Measurements from ENCODE around the gene VAT1L. TPM values are rescaled to one million over a fixed set of nuclear protein-coding genes. Genes with fewer than 3 reads are reported as not detected.
A peak's percentile ranks its signal among the peaks of the same experiment; 100 is the strongest.
"Not testable (repeated sequence)": the region's sequence is repeated elsewhere in the genome, so short reads cannot be mapped to it uniquely, and the experiment has no call there.

Gene VAT1L
- total RNA-seq, 1 experiment from 2014 or later: not detected

GRCh38 chr16:77945126-77945525, 156.8 kb downstream of the VAT1L start:
- no peak for DNase-seq (ENCODE audit: extremely low read depth, low read depth)

GRCh38 chr16:77946823-77947222, 158.5 kb downstream of the VAT1L start:
- no peak for DNase-seq (ENCODE audit: extremely low read depth, low read depth)

DNA sequence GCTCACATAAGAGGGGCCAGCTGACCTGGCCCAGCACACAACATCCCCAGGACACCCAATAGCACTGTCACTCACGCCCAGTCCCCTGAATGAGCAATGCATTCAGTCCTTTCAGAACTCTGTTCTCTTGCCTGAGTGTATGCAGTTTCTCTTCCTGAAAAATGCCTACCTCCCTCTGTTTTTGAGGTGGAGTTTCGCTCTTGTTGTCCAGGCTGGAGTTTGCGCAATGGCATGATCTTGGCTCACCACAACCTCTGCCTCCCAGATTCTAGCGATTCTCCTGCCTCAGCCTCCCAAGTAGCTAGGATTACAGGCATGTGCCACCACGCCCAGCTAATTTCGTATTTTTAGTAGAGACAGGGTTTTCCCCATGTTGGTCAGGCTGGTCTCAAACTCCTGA, 159.2 kb downstream of the VAT1L start:
- not testable (repeated sequence) for DNase-seq (ENCODE audit: extremely low read depth, low read depth)

DNA sequence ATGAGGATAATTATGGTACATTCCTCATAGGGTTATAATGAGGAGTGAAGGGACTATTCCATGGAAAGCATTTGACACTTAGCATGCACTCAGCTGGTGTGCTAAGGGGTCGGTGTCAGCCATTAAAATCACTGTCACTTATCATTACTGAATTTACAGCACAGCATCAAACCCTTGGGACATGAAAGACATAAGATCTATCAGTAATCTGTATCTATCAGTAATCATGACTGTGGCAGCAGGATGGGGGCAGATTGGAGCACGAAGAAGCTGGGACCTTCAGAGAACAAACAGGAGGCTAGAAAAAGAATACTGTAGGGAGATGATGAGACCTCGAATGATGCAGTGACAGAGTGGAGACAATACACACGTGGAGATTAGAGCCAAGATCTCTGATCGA, 160.5 kb downstream of the VAT1L start:
- DNase-seq (ENCODE audit: extremely low read depth, low read depth): no peak

- DNase-seq (ENCODE audit: extremely low read depth, low read depth): no peak
These were observed 161.1 kb downstream of the VAT1L start for GRCh38 chr16:77949445-77949844.

DNA sequence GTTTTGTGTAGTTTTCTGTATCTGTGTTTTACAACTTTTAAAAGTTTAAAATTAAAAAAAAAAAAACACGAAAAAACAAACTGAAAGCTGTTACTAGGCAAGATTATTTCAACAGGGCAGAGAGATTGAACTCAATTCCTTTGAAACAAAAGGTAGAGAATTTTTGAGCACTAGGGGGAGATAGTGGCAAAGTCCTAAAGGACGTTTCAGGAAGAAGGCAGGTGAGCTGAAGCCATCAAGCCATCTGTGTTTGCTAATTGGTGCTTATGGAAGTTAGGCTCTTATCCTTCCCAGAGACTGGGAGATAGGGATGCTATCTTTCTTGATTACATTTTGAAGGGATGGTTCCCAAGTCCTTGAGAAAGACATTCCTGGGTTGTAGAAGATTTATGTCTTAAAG, 163.4 kb downstream of the VAT1L start:
- DNase-seq (ENCODE audit: extremely low read depth, low read depth): peak; percentile 13

DNA sequence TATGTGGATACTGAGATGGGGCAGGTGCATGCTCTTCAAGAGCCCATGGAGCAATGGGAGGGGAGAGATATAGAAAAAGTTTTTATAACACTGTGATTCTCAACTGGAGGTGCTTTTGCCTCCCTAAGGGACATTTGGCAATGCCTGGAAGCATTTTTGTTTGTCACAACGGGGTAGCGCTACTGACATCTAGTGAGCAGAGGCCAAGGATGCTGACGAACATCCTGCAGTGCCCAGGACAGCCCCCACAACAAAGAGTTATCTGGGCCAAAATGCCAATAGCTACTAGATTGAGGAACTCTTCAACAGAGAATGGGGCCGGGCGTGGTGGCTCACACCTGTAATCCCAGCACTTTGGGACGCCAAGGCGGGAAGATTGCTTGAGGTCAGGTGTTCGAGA, 166.8 kb downstream of the VAT1L start:
- DNase-seq (ENCODE audit: extremely low read depth, low read depth): no peak

- no peak for DNase-seq (ENCODE audit: extremely low read depth, low read depth)
These were observed 167.9 kb downstream of the VAT1L start for GRCh38 chr16:77956231-77956630.

DNA sequence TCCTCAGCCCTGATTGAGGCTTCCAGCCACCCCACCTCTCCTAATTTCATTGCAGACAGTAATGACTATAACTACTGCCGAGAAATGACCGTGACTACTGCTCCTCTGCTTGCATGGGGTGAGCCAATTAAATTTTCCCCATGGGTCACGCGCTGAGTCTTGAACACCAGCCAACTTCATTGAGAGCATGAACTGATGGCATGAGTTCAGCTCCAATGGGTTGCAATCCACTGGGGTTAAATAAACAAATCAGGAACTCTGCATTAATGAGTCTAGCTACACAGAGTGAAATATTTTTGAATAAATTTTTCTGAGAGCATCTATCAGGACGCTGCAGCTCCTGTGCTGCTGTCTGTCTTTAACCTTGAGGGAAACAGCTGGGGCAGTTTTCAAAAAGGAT, 172.4 kb downstream of the VAT1L start:
- DNase-seq (ENCODE audit: extremely low read depth, low read depth): no peak

- DNase-seq (ENCODE audit: extremely low read depth, low read depth): no peak
These were observed 173.4 kb downstream of the VAT1L start for GRCh38 chr16:77961814-77962213.

DNA sequence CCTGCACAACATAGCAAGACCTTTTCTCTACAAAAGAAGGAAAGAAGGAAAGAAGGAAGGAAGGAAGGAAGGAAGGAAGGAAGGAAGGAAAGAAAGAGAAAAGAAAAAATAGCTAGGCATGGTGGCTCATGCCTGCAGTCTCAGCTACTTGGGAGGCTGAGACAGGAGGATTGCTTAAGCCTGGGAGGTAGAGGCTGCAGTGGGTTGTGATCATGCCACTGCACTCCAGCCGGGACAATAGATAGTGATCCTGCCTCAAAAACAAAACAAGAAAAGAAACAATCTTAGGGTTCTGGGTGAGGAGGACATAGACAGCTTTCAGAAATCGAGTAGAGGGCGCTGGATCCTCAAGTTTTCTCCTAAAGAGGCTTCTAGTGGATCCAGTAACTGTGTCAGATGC, 174.3 kb downstream of the VAT1L start:
- DNase-seq (ENCODE audit: extremely low read depth, low read depth): no peak

GRCh38 chr16:77963185-77964044, 175.1 kb downstream of the VAT1L start:
- DNase-seq (ENCODE audit: extremely low read depth, low read depth): no peak

DNA sequence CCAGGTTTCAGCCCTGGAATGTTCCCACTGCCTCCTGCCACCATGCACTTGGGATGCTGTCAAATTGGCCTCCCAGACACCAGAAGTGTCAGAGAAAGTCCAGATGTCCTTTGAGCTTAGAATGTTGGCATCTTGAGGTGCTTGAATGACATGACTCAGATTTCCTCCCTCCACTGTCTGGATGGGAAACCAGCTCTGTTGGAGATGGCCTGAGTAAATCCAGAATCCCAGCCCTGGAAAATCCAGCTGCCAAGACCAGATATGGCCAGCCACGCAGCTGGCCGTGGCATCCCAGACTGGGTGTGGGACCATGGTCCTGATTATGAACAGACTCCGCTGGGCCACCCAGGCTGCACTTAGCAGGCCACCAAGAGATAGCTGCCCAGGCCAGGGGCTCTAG, 177.0 kb downstream of the VAT1L start:
- DNase-seq (ENCODE audit: extremely low read depth, low read depth): no peak

DNA sequence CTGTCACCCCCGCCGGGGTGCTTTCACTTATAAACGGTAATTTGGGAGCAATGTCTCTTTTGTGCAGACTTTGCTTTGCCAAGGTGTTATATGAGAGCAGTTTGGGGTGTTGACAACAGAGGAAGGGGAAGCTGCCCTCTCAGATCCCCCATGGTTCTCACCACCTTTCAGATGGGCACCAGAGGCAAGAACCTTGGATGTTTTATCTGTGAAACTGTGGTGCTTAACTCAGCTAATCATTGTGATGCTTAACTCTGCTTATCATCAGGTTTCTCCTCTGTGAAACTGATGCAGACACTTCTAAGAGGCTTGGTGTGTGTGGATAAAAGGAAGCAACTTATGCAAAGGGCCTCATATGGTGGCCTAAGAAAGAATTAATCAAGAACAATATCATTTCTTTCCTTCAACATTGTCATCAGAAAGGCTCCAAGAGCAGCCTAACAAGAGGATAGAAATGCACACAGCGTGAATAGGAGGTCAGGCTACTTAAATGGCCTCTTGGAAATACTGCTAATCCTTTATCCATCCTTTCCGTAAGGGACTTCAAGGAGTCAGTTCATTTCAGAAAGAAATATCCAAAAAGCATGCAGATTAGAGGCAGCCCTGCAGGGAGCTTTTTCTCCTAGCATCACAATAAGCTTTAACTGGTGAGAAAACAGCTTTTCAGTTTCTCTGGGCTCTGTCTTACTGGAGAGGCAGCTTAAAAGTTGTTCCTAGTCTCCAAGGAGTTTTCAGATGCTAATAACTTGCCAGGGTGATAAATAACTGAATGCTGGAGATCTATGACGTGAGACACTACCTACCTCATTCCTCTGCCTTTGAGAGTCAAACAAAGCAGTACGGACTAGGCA, 178.9 kb downstream of the VAT1L start:
- no peak for DNase-seq (ENCODE audit: extremely low read depth, low read depth)

DNA sequence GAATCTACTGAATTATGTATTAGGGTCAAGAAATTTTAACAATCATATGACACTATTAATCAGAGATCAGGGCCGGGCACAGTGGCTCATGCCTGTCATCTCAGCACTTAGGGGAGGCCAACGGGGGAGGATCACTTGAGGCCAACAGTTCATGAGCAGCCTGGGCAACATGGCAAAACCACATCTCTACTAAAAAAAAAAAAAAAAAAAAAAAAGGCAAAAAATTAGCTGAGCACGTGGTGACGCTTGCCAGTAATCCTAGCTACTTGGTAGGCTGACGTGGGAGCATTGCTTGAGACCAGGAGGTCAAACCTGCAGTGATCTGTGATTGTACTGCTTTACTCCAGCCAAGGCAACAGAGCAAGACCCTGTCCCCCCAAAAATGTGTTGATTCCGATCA, 181.5 kb downstream of the VAT1L start:
- DNase-seq (ENCODE audit: extremely low read depth, low read depth): no peak

- no peak for DNase-seq (ENCODE audit: extremely low read depth, low read depth)
These were observed 182.0 kb downstream of the VAT1L start for GRCh38 chr16:77970371-77970770.

DNA sequence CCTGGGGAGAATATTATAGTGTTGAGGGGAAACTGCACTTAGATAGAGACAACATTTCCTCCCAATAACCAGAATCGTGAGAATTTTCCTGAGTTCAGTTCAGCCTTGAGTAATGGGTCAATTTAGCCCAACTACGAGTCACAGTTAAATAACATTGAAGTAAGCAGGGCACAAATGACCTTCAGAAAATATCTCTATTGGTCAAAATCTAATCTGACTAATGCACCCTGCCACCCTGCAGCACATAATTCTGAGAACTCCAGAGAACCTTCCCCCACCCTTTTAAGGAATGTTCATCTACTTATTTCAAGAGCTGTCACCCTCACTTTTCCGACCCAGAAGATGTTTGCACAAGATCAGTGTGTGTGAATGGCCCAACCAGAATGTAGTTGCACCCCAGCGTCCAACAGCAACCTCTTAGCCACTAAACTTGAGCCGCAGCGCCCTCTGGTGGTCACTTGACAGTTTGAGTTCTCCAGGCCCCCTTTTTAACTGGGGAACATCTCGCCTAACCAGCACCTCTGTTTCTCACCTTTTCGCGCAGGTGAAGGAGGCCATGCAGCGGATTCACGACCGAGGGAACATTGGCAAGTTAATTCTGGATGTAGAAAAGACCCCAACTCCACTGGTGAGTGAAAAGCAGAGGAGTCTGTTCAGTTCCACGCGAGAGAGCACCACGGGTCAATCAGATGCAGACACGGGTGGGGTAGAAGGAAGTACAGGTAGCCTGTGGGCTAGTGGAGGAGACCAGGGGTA, 183.1 kb downstream of the VAT1L start:
- DNase-seq (ENCODE audit: extremely low read depth, low read depth): peak; percentile 74

- DNase-seq (ENCODE audit: extremely low read depth, low read depth): no peak
These were observed 183.7 kb downstream of the VAT1L start for GRCh38 chr16:77972062-77972392.

DNA sequence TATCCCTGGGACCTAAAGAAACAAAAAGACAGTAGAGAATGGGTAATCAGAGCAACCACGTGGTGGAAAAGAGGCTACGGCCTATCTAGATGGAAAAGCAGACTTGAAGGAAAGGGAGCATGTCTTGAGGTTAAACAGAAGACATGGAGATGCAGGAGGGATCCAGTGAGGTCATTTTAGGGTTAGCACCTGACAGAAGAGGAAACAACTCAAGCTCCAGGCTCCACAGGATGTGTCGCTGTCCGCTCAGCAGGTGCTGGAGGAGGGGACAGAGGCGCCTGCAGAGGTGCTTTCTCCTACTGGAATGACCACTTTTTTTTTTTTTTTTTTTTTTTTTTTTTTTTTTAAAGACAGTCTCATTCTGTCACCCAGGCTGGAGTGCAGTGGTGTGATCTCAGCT, 186.5 kb downstream of the VAT1L start:
- DNase-seq (ENCODE audit: extremely low read depth, low read depth): no peak

DNA sequence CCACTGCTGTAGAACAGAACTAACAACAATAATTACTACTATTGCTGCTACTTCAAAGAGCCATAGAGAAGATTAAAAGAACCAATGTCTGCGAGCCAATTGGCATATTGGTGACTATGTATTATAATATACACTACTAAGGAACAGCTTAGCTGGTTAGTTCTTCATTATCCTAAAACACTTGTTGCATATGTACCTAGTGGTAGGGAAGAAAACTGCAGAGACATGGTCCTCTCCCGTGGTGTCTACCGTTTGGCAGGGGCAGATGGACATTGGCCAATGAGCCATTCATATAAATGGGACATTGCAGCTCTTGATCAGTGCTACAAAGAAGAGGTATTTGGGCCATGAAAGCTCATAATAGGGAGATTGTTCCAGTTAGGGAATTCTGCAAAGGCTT, 187.6 kb downstream of the VAT1L start:
- no peak for DNase-seq (ENCODE audit: extremely low read depth, low read depth)

DNA sequence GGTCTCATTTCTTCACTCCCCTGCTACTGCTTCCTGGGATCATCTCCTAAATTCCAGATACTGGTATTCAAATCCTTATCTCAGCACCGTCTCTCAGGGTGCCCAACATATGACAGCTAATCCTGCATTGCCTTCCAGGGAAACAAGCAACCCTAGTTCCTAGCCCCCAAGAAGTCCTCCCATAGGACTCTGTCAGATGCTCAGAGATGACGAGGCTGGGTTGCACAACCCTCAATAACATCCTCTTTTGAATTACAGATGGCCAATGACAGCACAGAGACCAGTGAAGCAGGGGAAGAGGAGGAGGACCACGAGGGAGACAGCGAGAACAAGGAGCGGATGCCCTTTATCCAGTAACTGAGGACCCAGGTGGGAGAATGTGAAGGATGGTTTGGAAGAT, 189.0 kb downstream of the VAT1L start:
- no peak for DNase-seq (ENCODE audit: extremely low read depth, low read depth)

Data from NCI-H460 (cell line).